C4-2B (cell line): ENCODE measurements around the gene KRTAP12-4.

ENCODE experiments used
- CTCF ChIP-seq: fragments of 450-650 bp; conservative IDR thresholded peaks from 2 replicates; pipeline ENCODE4 v1.5.1; 2017; ENCODE audit warnings: mild to moderate bottlenecking
- ZFX ChIP-seq: fragments of 450-650 bp; IDR thresholded peaks from 2 replicates; pipeline ENCODE4 v1.6.1; 2017

GRCh38 chr21:44695184-44695583 lies 40.7 kb upstream of the KRTAP12-4 start:
- no peak for TF ChIP-seq ZFX
- no peak for TF ChIP-seq CTCF
